WTC11 (cell line): ENCODE measurements around the gene IRF2BPL.

Source experiments
- SOX15 ChIP-seq: fragments of 250-450 bp; sonication (Bioruptor Pico); IDR thresholded peaks from 2 replicates; pipeline ENCODE4 v1.9.0; 2021; ENCODE audit warnings: mild to moderate bottlenecking
- ZNF263 ChIP-seq: sonication (generic); formaldehyde crosslinking; IDR thresholded peaks from 2 replicates; pipeline ENCODE4 v1.8.1; 2022; ENCODE audit warnings: low read depth, mild to moderate bottlenecking, moderate library complexity, missing genetic modification reagents
- TF ChIP-seq, protein P1 (sequence below): fragments of 200-600 bp; IDR thresholded peaks from 2 replicates; pipeline ENCODE4 v1.8.0; 2022; ENCODE audit warnings: antibody characterized with exemption
- TF ChIP-seq, protein P2 (sequence below): sonication (generic); formaldehyde crosslinking; IDR thresholded peaks from 2 replicates; pipeline ENCODE4 v1.8.1; 2023; ENCODE audit warnings: mild to moderate bottlenecking, missing genetic modification reagents

GRCh38 chr14:77067632-77068516 lies 39.4 kb upstream of the IRF2BPL start:
- TF ChIP-seq, protein P1, sequence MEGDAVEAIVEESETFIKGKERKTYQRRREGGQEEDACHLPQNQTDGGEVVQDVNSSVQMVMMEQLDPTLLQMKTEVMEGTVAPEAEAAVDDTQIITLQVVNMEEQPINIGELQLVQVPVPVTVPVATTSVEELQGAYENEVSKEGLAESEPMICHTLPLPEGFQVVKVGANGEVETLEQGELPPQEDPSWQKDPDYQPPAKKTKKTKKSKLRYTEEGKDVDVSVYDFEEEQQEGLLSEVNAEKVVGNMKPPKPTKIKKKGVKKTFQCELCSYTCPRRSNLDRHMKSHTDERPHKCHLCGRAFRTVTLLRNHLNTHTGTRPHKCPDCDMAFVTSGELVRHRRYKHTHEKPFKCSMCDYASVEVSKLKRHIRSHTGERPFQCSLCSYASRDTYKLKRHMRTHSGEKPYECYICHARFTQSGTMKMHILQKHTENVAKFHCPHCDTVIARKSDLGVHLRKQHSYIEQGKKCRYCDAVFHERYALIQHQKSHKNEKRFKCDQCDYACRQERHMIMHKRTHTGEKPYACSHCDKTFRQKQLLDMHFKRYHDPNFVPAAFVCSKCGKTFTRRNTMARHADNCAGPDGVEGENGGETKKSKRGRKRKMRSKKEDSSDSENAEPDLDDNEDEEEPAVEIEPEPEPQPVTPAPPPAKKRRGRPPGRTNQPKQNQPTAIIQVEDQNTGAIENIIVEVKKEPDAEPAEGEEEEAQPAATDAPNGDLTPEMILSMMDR = peak; percentile 74
- TF ChIP-seq ZNF263 (CRISPR knock-in tag) (no peak), SOX15 (CRISPR knock-in tag) (no peak)
- TF ChIP-seq, protein P2, sequence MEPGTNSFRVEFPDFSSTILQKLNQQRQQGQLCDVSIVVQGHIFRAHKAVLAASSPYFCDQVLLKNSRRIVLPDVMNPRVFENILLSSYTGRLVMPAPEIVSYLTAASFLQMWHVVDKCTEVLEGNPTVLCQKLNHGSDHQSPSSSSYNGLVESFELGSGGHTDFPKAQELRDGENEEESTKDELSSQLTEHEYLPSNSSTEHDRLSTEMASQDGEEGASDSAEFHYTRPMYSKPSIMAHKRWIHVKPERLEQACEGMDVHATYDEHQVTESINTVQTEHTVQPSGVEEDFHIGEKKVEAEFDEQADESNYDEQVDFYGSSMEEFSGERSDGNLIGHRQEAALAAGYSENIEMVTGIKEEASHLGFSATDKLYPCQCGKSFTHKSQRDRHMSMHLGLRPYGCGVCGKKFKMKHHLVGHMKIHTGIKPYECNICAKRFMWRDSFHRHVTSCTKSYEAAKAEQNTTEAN (CRISPR knock-in tag) = no peak
